Activated CD4-positive, alpha-beta T cell treated with anti-CD3 and anti-CD28 coated beads for 36 hours (primary cell): ENCODE measurements around the gene INAFM1. TPM values are rescaled to one million over a fixed set of nuclear protein-coding genes. Genes with fewer than 3 reads are reported as not detected.

Experiments used
- ATAC-seq: fragments of 200-7000 bp; cut with Tn5 transposase; one replicate; pipeline ENCODE4 v1.10.0; 2021; ENCODE audit warnings: mild to moderate bottlenecking, moderate library complexity
- CTCF ChIA-PET: fragments of 350-600 bp; sonication (Branson Sonifier 250); formaldehyde crosslinking; loops from one replicate; lab custom pipeline; 2021; ENCODE audit warnings: antibody characterized with exemption; lab: Charles Lee
- POLR2A ChIA-PET: fragments of 350-600 bp; sonication (Branson Sonifier 250); formaldehyde crosslinking; loops from one replicate; lab custom pipeline; 2021; ENCODE audit warnings: antibody characterized with exemption, inconsistent platforms; lab: Charles Lee
- DNase-seq: peaks from one replicate; pipeline ENCODE4 v3.0.0-alpha.2; 2020
- H3K27ac Mint-ChIP-seq: one replicate; pipeline ENCODE4 v1.8.0; 2021; ENCODE audit warnings: mixed read lengths
- H3K27me3 Mint-ChIP-seq: one replicate; pipeline ENCODE4 v1.8.0; 2021; ENCODE audit warnings: mixed read lengths
- H3K36me3 Mint-ChIP-seq: one replicate; pipeline ENCODE4 v1.8.0; 2021; ENCODE audit warnings: low read depth, mixed read lengths
- H3K4me1 Mint-ChIP-seq: one replicate; pipeline ENCODE4 v1.8.0; 2021; ENCODE audit warnings: mixed read lengths
- H3K4me3 Mint-ChIP-seq: one replicate; pipeline ENCODE4 v1.8.0; 2021; ENCODE audit warnings: mild to moderate bottlenecking, moderate library complexity, mixed read lengths
- H3K9me3 Mint-ChIP-seq: one replicate; pipeline ENCODE4 v1.8.0; 2021; ENCODE audit warnings: low read depth, mixed read lengths
- intact Hi-C, 2 experiments: fragments of 100-400 bp; cut with DNase I in 1 of 2; cut with micrococcal nuclease in 1 of 2; formaldehyde crosslinking; loops; one replicate each; pipeline versions ENCODE4 v1.14.2 to v1.15.1; 2022 to 2024; cut with DNase I, micrococcal nuclease
- total RNA-seq, 2 experiments: library from RNA; stranded (reverse); gene quantifications; one replicate each; pipeline ENCODE4 v1.2.3, GENCODE V29; 2021

The INAFM1 gene
- total RNA-seq, 2 experiments from 2014 or later, result 11.7 to 13.2 TPM

- CTCF ChIA-PET, result no interaction called here
- no peak within 1 kb of the TSS for H3K4me3 Mint-ChIP-seq
- POLR2A ChIA-PET, result no interaction called here
- H3K27me3 Mint-ChIP-seq, result peaks cover 12% of the 10 kb centered on the region
- intact Hi-C loops, result no loop called here
- H3K9me3 Mint-ChIP-seq, result no peaks in the 10 kb centered on the region
- ATAC-seq, result no peak
- DNase-seq, result no peak
- H3K4me1 Mint-ChIP-seq, result peaks cover 4% of the 10 kb centered on the region
- H3K36me3 Mint-ChIP-seq, result no peaks in the 10 kb centered on the region
- no peak within 1 kb of the TSS for H3K27ac Mint-ChIP-seq
Observed at GRCh38 chr19:47309608-47310007, 34.9 kb downstream of the INAFM1 start, which contains the start of gene C5AR1. TSS of gene C5AR1 (plus strand) at chr19:47309861. CDS start at chr19:47309896, 35 bp downstream.

- intact Hi-C loops, result no loop called here
- no peaks in the 10 kb centered on the region for H3K9me3 Mint-ChIP-seq
- peaks cover 12% of the 10 kb centered on the region for H3K27me3 Mint-ChIP-seq
- no peak for DNase-seq
- no peaks in the 10 kb centered on the region for H3K36me3 Mint-ChIP-seq
- ATAC-seq, result no peak
- H3K4me1 Mint-ChIP-seq, result peaks cover 4% of the 10 kb centered on the region
- ChIA-PET CTCF (no interaction called here), POLR2A (no interaction called here)
- H3K27ac Mint-ChIP-seq, result no peak overlapping the region
- no peak overlapping the region for H3K4me3 Mint-ChIP-seq
Observed at GRCh38 chr19:47310323-47310722, 35.6 kb downstream of the INAFM1 start.

- H3K36me3 Mint-ChIP-seq, result no peaks in the 10 kb centered on the region
- CTCF ChIA-PET, result no interaction called here
Observed at GRCh38 chr19:47310819-47311218, 36.1 kb downstream of the INAFM1 start.

GRCh38 chr19:47312366-47313006 lies 37.8 kb downstream of the INAFM1 start:
- ChIA-PET POLR2A (no interaction called here), CTCF (no interaction called here)
- ATAC-seq, result no peak
- Mint-ChIP-seq H3K4me3 (no peak overlapping the region), H3K4me1 (peaks cover 6% of the 10 kb centered on the region), H3K36me3 (no peaks in the 10 kb centered on the region), H3K27ac (no peak overlapping the region), H3K9me3 (no peaks in the 10 kb centered on the region), H3K27me3 (peaks cover 14% of the 10 kb centered on the region)
- no peak for DNase-seq
- intact Hi-C loops, result no loop called here

More at GRCh38 chr19:47310819-47311218, 36.1 kb downstream of the INAFM1 start:
- Mint-ChIP-seq H3K4me1 (peaks cover 6% of the 10 kb centered on the region), H3K27ac (no peak overlapping the region), H3K9me3 (no peaks in the 10 kb centered on the region), H3K4me3 (no peak overlapping the region), H3K27me3 (peaks cover 10% of the 10 kb centered on the region)
- DNase-seq, result no peak
- intact Hi-C loops, result no loop called here
- POLR2A ChIA-PET, result no interaction called here
- ATAC-seq, result no peak

- no peak for DNase-seq
- Mint-ChIP-seq H3K4me3 (no peak overlapping the region), H3K36me3 (no peaks in the 10 kb centered on the region), H3K27ac (no peak overlapping the region), H3K9me3 (no peaks in the 10 kb centered on the region), H3K27me3 (peaks cover 14% of the 10 kb centered on the region), H3K4me1 (peaks cover 6% of the 10 kb centered on the region)
- intact Hi-C loops, result no loop called here
- ChIA-PET POLR2A (no interaction called here), CTCF (no interaction called here)
- no peak for ATAC-seq
Observed at GRCh38 chr19:47313754-47314295, 39.1 kb downstream of the INAFM1 start.

- Mint-ChIP-seq H3K36me3 (no peaks in the 10 kb centered on the region), H3K9me3 (no peaks in the 10 kb centered on the region), H3K27me3 (peaks cover 17% of the 10 kb centered on the region), H3K27ac (no peak overlapping the region), H3K4me3 (no peak overlapping the region), H3K4me1 (peaks cover 6% of the 10 kb centered on the region)
- POLR2A ChIA-PET, result interaction anchor here (0.7 kb wide), 1 partner anchor 69 kb away, joined by 3 read pairs; no protein-coding TSS in a partner anchor
- intact Hi-C loops, result no loop called here
- ATAC-seq (peak; percentile 97), DNase-seq (peak; percentile 63)
- CTCF ChIA-PET, result interaction anchor here (0.9 to 1.5 kb wide), 3 partner anchors 18 to 113 kb away, joined by 3 read pairs; partner anchors contain the start of gene CCDC9
Observed at GRCh38 chr19:47315125-47315821, 40.6 kb downstream of the INAFM1 start.

GRCh38 chr19:47316513-47316912 lies 41.8 kb downstream of the INAFM1 start:
- Mint-ChIP-seq H3K36me3 (no peaks in the 10 kb centered on the region), H3K9me3 (no peaks in the 10 kb centered on the region), H3K4me3 (no peak overlapping the region), H3K4me1 (peaks cover 6% of the 10 kb centered on the region), H3K27me3 (peaks cover 21% of the 10 kb centered on the region), H3K27ac (no peak overlapping the region)
- ChIA-PET CTCF (interaction anchor here (0.6 to 1.5 kb wide), 2 partner anchors 11 to 23 kb away, joined by 4 to 6 read pairs; no protein-coding TSS in a partner anchor), POLR2A (interaction anchor here (0.6 kb wide), 1 partner anchor 94 kb away, joined by 3 read pairs; no protein-coding TSS in a partner anchor)
- ATAC-seq, result no peak
- no peak for DNase-seq
- intact Hi-C loops, result no loop called here

- ChIA-PET CTCF (interaction anchor here (0.6 kb wide), 1 partner anchor 24 kb away, joined by 3 read pairs; no protein-coding TSS in a partner anchor), POLR2A (no interaction called here)
- H3K27ac Mint-ChIP-seq, result no peak overlapping the region
- no peaks in the 10 kb centered on the region for H3K9me3 Mint-ChIP-seq
- peaks cover 22% of the 10 kb centered on the region for H3K27me3 Mint-ChIP-seq
- intact Hi-C loops, result no loop called here
- ATAC-seq, result no peak
- no peak for DNase-seq
- H3K4me3 Mint-ChIP-seq, result no peak overlapping the region
- peaks cover 4% of the 10 kb centered on the region for H3K4me1 Mint-ChIP-seq
- no peaks in the 10 kb centered on the region for H3K36me3 Mint-ChIP-seq
Observed at GRCh38 chr19:47319923-47320871, 45.5 kb downstream of the INAFM1 start.

GRCh38 chr19:47321630-47322029 lies 46.9 kb downstream of the INAFM1 start:
- intact Hi-C loops, result no loop called here
- H3K9me3 Mint-ChIP-seq, result no peaks in the 10 kb centered on the region
- no peak overlapping the region for H3K4me3 Mint-ChIP-seq
- no peaks in the 10 kb centered on the region for H3K4me1 Mint-ChIP-seq
- ChIA-PET CTCF (interaction anchor here (0.6 kb wide), 1 partner anchor 318 kb away, joined by 3 read pairs; no protein-coding TSS in a partner anchor), POLR2A (interaction anchor here (0.5 kb wide), 1 partner anchor 1856 kb away, joined by 13 read pairs; no protein-coding TSS in a partner anchor)
- no peak overlapping the region for H3K27ac Mint-ChIP-seq
- no peak for DNase-seq
- ATAC-seq, result no peak
- no peaks in the 10 kb centered on the region for H3K36me3 Mint-ChIP-seq
- H3K27me3 Mint-ChIP-seq, result peaks cover 15% of the 10 kb centered on the region

GRCh38 chr19:47322058-47322457 lies 47.4 kb downstream of the INAFM1 start:
- H3K4me3 Mint-ChIP-seq, result no peak overlapping the region
- intact Hi-C loops, result no loop called here
- CTCF ChIA-PET, result no interaction called here
- H3K27ac Mint-ChIP-seq, result no peak overlapping the region
- H3K9me3 Mint-ChIP-seq, result no peaks in the 10 kb centered on the region
- H3K36me3 Mint-ChIP-seq, result no peaks in the 10 kb centered on the region
- POLR2A ChIA-PET, result interaction anchor here (0.5 kb wide), 1 partner anchor 1856 kb away, joined by 13 read pairs; no protein-coding TSS in a partner anchor
- H3K27me3 Mint-ChIP-seq, result peaks cover 14% of the 10 kb centered on the region
- H3K4me1 Mint-ChIP-seq, result no peaks in the 10 kb centered on the region
- ATAC-seq, result no peak
- DNase-seq, result no peak
